Skeletal muscle cell (primary cell): ENCODE results near the gene PAXX.

ENCODE experiments used
- DNase-seq: peaks from one replicate; pipeline ENCODE4 v3.0.0-alpha.2; 2010; ENCODE audit warnings: low read depth
- H3K4me3 ChIP-seq: 2 replicates; pipeline ENCODE4 v1.5.1; 2011; ENCODE audit warnings: low read depth, mild to moderate bottlenecking, control low read depth, low read length, moderate library complexity

The PAXX gene

DNA sequence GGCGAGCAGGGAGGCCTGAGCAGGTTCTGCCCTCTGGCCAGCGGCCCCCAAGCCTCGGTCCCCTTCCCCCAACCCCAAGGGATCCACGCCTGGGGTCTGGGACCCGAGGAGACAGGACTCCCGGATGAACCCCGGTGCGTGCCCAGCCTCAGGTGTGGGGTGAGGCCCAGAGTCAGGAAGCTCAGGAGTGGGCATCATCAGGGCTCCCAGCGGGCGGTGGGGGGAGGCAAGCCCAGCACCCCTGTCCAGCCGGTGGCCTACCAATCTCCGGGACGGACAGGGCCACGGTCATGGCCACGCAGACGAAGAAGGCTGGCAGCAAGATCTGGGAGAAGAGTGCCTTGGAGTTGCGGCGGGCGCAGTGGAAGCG lies 21.3 kb downstream of the PAXX start:
- no peak for DNase-seq
- no peak overlapping the region for H3K4me3 ChIP-seq

DNA sequence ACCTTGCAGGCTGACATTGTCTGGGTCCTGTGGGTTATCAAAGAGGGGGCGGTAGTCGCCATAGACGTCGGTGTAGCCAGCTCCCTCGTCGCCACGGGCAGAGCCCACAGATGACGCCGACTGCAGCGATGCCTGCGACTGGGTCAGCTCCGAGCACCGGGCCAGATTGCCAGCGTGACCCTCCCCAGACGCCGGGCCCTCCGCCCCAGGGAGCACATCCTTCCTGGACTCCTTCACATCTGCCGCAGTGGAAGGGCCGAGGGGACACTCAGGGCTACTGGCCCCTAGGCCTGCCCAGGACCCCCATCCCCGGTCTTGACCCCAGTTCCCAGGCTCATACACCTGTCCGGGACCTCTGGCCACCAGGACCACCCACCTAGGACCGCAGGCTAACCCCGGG lies 21.9 kb downstream of the PAXX start:
- no peak for DNase-seq
- no peak overlapping the region for H3K4me3 ChIP-seq

DNA sequence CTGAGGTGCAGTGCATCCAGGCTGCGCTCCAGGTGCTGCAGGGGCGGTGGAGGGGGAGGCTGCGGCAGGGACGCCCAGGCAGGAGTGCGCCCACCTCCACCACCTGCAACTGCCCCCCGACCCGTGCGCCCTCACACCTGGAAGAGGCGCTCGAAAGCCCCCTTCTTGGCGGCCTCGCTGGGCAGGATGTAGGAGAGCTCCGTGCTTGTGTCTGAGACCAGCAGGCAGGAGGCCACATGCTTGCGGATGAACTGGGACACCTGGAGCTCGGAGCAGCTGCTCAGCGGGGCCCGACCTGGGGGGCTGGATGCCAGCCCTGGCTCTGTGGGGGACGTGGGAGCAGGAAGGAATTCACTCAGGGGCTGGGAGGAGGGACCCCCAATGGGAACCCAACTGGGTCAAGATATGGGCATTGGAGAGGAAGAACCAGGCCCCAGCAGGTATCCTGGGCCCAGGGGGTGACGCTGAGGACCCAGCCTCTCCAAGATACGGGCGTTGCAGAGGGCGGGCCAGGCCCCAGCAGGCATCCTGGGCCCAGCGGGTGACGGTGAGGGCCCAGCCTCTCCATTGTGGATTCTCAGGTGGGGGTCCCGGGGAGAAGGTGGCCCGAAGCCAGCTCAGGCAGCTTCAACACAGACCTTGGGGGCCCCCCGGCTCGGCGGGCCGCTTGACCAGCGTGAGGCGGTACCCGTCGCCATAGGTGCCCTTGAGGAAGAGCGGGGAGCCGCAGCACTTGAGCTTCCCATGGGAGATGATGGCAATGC lies 22.7 kb downstream of the PAXX start:
- DNase-seq, result no peak
- no peak overlapping the region for H3K4me3 ChIP-seq

DNA sequence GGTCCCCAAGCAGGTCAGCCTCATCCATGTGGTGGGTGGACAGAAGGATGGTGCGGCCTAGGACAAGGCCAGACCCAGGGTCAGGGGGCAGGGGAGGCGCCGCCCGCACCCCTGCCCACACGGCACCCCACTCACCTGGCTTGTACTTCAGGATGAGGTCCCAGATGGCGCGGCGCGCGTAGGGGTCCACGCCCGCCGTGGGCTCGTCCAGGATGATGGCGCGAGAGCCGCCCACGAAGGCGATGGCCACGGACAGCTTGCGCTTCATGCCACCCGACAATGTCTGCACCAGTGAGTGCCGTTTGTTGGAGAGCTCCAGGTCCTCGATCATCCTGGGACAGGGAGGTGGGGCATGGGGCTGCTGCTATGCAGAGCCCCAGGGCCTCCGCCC lies 23.3 kb downstream of the PAXX start:
- DNase-seq, result no peak

DNA sequence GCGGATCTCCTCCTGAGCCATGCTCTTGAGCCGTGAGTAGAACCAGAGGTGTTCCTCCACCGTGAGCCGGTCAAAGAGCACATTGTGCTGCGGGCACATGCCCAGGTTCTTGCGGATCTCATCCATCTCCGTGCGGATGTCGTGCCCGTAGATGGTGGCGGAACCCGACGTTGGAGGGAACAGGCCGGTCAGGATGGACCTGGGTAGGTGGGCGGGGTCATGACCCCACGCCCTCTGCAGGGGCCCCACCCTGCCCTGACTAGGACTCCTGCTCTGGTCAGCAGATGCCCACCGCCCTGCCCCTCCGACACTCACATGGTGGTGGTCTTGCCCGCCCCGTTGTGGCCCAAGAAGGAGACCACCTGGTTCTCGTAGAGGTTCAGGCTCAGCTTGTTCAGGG lies 23.8 kb downstream of the PAXX start:
- no peak for DNase-seq
- no peak overlapping the region for H3K4me3 ChIP-seq

More for the DNA sequence above, 23.3 kb downstream of the PAXX start:
- no peak overlapping the region for H3K4me3 ChIP-seq

DNA sequence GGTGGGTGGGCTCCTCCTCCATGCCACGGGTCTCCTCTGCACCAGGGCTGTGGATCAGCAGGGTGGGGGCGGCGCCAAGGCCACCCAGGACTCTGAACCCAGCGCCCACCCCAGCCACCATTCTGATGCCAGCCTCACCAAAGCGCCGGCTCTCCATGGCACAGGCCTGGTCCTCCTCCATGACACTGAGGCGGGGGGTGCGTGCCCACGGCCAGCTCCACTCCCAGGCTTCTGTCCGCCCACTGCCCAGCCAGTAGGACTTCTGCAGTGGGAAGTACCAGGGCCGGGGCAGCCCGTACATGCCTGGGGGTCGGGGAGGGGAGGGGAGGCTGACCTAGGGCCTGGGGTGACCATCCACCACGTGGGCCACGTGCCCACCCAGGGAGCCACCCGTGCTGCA lies 24.2 kb downstream of the PAXX start:
- no peak overlapping the region for H3K4me3 ChIP-seq
- DNase-seq, result no peak

DNA sequence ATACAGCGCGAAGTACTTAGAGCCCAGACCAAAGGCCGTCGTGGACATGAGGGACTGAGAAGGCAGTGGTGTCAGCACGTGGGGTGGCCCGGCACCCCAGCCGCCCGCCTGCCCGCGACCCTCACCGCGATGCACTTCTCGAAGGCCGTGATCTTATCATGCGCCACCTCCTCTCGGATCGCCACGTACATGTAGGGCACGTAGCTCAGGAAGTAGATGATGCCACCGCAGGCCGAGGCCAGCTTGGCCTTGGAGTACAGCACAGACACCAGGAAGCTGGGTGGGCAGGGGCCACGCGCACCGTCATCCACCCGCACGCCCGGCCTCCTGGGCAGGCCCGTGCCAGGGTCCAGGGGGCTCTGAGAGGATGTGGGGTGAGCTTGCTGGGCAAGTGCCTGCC lies 24.8 kb downstream of the PAXX start:
- H3K4me3 ChIP-seq, result no peak overlapping the region
- no peak for DNase-seq

DNA sequence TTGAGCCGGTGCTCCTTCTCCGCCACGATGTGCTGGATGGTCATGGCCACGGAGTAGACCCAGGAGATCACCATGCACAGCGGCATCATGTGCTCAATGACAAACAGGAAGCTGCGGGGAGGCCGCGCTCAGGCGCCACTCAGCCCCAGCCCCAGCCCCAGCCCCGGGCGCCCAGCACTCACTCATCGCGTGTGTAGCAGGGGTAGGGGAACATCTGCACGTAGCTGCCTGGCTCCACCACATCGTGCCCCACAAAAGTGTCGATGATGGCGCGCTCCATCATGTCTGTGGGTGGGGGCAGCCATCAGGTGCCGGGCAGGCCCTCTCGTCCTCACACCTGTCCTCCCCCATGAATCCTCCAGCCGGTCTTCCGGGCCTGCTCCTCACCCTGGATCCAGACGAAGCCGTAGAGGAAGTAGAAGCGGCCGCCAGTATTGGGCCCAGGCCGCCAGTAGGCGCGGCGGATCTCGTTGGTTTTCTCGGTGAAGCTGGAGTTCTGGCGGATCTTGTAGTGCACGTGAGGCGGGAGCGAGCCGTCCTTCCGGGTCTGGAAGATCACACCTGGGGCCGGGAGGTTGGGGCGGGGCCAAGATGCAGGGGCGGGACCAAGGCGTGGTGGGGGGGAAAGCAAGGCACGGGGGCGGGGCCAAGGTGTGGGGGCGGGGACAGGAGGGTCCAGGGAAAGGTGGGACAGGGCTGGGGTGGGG lies 25.7 kb downstream of the PAXX start:
- DNase-seq, result no peak
- no peak overlapping the region for H3K4me3 ChIP-seq

DNA sequence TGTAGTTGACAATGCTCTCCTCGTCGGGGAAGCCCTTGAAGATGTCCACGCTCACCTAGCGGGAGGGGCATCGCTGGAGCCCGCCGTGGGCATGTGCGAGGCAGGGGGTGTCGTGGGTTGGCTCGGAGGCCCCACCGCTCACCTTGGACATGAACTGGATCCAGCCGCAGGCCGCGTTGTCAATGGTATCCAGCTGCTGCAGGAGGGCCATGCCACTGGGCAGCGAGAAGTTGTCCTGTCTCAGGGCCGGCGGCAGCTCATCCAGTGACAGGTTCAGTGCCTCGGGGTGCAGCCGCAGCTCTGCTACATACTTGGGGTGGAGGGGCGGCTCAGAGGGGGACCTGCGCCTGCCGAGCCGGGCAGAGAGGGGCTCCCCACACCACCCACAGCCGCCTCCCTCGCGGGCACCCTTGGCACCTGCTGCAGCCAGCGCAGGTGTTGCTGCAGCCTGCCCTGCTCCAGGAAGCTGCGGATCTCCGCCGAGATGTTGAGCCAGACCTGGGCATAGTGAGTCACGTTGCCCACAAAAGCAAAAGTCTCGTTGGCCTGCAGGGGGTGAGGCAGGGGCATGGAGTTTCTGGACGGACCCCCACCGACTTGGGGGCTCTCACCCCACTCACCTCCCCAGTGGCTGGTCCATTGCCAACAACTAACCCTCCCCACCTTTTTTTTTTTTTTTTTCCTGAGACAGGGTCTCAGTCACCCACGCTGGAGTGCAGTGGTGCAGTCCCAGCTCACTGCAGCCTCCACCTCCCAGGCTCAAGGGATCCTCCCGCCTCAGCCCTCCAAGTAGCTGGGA lies 26.7 kb downstream of the PAXX start:
- DNase-seq, result no peak
- no peak overlapping the region for H3K4me3 ChIP-seq

DNA sequence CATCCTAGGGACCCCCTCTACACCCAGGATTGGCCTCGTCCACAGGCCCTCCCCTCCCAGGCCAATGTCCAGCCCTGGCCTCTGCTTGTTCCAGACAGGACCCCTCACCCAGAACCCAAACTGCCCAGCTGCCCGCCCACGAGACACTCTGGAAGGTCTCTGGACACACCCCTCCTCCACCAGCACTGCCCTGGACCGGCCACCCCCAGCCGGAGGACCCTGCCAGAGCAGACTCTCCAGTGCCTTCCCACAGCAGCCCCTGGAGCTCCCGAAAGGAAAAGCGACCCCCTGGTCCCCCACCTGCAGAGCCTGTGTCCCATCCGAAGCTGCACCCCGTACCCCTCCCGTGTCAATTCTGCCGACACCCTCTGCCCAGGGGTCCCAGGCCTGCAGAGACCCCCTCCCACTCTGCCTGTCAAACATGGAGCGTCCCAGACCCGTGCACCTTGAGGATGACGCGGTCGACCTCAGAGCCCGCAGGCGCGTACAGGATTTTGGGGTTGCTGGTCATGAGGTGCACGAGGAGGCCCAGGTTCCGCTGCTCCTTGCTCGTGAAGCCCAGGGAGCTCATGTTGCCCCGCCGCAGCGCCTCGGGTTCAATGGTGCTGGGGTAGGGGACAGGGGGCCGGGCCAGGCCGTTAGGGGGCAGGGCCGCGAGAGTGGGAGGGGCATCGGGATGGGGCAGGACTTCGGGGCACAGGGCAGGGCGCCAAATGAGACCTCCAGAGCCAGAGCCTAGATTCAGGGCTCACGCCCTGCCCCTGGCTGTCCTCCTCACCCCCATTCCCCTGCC lies 27.9 kb downstream of the PAXX start:
- DNase-seq, result no peak
- H3K4me3 ChIP-seq, result no peak overlapping the region

DNA sequence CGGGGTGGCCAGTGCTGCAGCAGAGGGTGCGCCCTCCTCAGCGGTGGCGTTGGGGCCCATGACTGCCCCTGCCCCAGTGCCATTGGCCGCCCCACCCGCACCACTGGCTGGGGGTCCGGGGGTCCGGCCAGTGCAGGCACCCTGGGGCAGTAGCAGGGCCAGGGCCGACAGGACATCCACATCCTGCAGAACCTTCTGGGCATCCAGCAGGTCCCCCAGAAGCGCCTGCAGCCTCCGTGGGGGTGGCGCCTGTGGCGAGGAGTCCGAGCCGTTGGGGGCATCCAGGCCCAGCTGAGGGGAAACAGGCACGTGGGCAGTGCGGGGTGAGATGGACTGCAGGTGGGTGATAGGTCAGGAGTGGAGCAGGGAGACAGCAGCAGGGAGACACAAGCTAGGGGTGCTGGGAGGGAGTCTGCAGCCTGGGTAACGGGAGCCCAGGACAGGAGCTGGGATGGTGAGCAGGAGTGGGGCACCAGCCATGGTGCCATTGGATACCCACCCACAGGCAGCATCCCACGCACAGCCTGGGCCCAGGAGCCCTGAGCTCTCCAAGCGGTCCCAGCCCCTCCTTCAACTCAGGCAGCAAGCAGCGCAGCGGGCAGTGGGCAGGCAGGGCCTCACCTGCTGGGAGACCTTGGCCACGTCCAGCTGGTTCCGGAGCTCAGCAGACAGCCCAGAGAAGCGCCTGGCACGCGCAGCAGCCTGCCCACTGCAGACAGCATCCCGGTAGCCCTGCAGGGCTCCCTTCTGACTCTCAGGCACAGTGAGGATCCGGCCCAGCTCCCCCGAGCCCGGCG lies 28.7 kb downstream of the PAXX start:
- no peak overlapping the region for H3K4me3 ChIP-seq
- DNase-seq, result no peak

DNA sequence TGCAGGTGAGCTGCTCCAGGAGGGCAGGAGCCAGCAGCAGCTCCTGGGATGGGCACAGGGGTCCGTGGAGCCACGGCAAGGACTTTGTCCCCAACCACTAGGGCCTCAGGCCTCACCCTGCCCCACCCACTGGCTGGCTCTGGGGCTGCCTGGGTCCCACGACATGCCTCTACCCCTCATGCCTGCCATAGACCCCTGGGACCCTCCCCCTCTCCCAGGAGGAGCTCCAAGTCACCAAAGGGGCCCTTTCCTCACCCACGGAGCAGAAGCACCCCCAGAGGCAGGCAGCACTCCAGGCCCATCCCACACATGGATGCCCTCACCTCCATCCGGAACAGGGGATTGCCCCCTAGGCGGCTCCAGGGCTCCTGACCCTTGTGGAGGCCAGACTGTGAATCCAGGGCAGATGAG lies 29.4 kb downstream of the PAXX start:
- no peak overlapping the region for H3K4me3 ChIP-seq
- no peak for DNase-seq

DNA sequence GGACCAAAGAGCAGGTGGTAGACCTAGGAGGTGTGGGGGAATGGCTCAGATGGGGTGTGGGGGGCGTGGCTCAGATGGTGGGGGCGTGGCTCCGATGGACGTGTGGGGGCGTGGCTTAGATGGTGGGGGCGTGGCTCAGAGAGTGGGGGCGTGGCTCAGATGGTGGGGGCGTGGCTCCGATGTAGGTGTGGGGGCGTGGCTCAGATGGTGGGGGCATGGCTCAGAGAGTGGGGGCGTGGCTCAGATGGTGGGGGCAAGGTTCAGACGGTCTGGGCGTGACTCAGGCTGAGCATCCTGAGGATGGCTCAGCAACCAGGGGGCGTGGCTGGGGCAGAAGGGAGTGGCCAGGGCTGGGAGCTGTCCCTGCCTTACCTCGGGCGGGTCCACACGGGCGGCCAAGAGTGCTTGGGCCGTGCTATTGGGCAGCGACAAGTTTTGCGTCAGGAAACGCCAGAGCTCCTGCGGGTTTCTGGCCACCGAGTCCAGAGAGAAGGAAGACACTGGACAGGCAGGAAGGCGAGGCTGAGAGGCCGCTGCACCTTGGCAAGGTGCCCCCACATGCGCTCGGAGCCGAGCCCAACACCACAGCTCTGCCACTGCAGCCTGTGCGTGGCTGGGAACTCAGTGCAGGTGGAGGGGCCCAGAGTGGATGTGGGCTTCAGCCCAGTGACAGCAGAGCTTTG lies 29.9 kb downstream of the PAXX start:
- H3K4me3 ChIP-seq, result no peak overlapping the region
- no peak for DNase-seq

DNA sequence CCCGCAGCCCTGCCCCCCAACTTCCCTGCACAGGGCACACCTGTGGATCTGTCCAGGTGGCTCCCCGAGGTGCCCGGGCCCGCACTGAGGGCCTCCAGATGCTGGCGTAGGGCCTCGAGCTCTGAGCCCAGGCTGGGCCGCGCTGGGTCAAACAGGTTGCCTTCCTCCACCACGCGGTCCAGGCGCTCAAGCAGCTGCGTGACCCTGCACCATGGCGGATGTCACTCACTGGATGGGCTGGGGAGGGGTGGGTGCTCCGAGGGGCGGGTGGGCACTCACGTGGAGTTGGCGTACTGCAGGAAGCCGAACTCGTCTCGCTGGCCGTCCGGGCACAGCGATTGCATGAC lies 30.4 kb downstream of the PAXX start:
- no peak for DNase-seq
- H3K4me3 ChIP-seq, result no peak overlapping the region

DNA sequence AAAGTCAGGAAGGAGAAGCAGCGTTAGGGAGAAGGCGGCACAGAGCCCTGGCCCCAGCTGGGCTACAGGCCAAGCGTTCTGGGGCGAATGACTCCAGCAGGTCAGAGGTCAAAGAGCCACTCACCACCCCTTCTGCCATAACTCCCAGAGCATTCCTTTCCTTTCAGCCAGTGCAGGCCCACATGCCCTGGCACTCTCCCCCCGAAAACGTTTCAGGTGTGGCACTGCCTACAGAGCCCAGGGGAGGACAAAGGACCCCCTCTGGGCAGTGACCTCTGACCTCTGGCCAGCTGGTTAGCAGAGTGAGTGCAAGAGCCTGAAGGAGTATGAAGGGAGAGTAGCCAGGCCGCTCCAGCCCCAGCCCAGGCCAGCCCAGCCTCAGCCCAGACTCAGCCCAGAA lies 30.9 kb downstream of the PAXX start:
- no peak for DNase-seq
- H3K4me3 ChIP-seq, result no peak overlapping the region

DNA sequence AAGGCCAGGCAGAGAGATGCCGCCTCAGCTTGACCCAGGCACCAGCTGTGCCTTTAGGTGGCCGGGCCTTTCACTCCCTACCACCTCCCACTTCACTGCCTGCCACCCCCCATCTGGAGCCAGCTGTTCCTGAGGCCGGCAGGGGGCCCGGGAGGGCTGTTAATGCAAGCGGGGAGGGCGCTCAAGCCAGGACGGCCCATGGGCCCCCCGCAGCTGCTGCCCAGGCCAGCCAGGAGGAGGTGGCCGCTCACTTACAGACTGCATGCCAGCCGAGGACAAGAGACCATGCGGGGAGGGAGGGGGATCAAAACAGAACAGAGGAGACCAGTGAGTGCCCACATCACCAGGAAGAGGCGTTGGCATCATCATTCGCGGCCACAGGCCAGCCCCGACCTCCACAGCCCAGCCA lies 31.4 kb downstream of the PAXX start:
- H3K4me3 ChIP-seq, result no peak overlapping the region
- no peak for DNase-seq

DNA sequence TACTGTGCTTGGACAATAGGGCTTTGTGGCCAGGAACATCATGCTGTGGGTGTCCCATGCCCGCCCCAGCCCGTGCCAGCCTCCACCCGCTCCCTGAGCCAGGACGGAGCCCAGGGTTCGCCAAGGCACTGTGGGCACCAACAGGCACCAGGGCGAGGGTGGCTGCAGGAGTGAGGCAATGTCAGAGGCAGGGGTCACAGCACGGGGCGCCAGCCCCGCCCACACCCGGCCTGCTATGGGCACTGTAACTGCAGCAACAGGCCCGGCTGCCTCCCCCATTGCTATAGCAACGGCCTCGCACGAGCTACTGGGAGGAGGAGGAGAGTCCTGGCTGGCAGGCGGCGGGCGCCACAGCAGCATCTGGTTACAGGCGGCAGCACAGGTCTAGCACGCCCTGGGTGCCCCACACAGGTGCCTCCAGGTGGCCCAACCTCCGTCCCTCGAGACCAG lies 33.3 kb downstream of the PAXX start:
- DNase-seq, result no peak

DNA sequence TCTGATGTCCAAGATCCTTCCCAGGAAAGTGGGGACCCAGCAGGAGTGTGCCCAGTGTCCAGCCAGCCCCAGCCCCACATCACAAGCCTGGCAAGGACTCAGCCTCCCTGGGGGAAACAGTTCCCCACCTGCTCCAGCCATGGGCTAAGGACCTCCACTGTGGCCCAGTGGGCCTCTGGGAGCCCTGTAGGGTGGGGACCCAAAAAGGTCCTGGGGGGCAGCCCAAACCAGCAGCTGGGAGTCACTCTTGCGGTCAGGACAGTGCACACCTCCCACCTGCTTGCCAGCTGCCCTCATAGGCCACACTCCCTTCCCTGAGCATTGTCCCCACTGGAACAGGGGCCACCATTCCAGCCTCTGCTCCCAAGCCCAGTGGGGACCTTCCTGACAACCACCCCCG lies 34.2 kb downstream of the PAXX start:
- DNase-seq, result no peak
- no peak overlapping the region for H3K4me3 ChIP-seq

More for the DNA sequence above, 33.3 kb downstream of the PAXX start:
- no peak overlapping the region for H3K4me3 ChIP-seq
